HEK293T (cell line): ENCODE data around the gene ERCC6L2.

ENCODE experiments used
- ARNT ChIP-seq: fragments of 450-650 bp; IDR thresholded peaks from 2 replicates; pipeline ENCODE4 v1.6.1; 2017; ENCODE audit warnings: mild to moderate bottlenecking
- FOXK2 ChIP-seq: fragments of 450-650 bp; IDR thresholded peaks from 2 replicates; pipeline ENCODE4 v1.6.1; 2016; ENCODE audit warnings: mild to moderate bottlenecking
- FOXM1 ChIP-seq: fragments of 450-650 bp; IDR thresholded peaks from 2 replicates; pipeline ENCODE4 v1.6.1; 2017; ENCODE audit warnings: mild to moderate bottlenecking, borderline replicate concordance
- HDGF ChIP-seq: fragments of 450-650 bp; IDR thresholded peaks from 2 replicates; pipeline ENCODE4 v1.6.1; 2017; ENCODE audit warnings: antibody characterized with exemption, borderline replicate concordance
- LEF1 ChIP-seq: fragments of 450-650 bp; IDR thresholded peaks from 2 replicates; pipeline ENCODE4 v1.6.1; 2017; ENCODE audit warnings: mild to moderate bottlenecking, borderline replicate concordance
- SP1 ChIP-seq: fragments of 450-650 bp; IDR thresholded peaks from 2 replicates; pipeline ENCODE4 v1.6.1; 2017

- TF ChIP-seq ARNT (no peak), SP1 (no peak), FOXM1 (no peak), FOXK2 (no peak), LEF1 (no peak), HDGF (no peak)
Measured at GRCh38 chr9:96004379-96004778, 128.9 kb downstream of the ERCC6L2 start.
